ENCODE measurements around the gene ZDHHC18. TPM values are rescaled to one million over a fixed set of nuclear protein-coding genes. Genes with fewer than 3 reads are reported as not detected.
A peak's percentile ranks its signal among the peaks of the same experiment; 100 is the strongest.
"Not testable (repeated sequence)": the region's sequence is repeated elsewhere in the genome, so short reads cannot be mapped to it uniquely, and the experiment has no call there.

ZDHHC18 gene
- total RNA-seq, 1 experiment from 2014 or later: 18.4 TPM

DNA sequence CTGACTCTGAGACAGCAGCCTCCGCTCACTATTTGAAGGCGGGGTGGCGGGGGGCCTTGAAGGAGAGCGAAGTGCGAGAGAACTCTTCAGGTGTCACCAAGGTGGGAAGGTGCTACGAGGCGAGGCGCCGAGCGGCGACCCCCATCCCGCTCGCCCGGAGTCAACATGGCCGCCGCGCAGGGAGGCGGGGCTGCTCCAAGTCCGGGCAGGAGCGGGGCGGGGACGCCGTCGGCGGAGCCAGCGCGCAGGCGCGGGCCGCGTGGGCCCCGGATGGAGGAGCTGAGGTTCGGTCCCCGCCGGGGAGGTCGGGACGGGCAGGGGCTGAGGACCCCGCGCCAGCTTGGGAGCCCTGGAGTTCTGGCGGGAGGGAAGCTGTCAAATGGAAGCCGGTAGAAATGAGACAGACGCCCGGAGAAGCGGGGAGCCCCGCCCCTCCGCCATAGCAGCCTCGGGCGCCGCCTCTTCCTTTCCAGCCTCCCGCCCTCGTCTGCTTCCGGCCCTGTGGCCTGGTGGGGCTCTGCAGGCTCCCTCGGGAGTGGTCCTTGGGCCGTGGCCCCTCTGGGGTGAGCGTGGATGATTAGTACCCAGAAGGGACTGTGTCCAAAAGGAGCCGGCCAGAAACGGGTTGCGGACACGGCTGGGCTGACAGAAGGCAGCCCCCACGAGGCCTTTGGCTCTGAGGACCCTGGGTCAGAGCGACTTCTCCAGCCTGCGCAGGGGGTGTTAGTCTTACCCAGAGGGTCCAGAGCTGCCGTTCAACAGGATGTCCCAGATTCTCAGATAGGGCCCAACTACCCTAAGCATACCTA is 38.6 kb upstream of the ZDHHC18 start, which contains the start of gene PIGV:
PIGV (plus strand) TSS at position 245 of the 809 bp plus-strand sequence. CDS start 2,866 bp downstream, outside the sequence.
- H3K9me3 ChIP-seq (replicated peaks): no peaks in the 10 kb centered on the region
- peak within 1 kb of the TSS; percentile 58 for H3K4me3 ChIP-seq
- peaks cover 6% of the 10 kb centered on the region for H3K36me3 ChIP-seq
- no peaks in the 10 kb centered on the region for H3K27me3 ChIP-seq (replicated peaks)
- peaks cover 72% of the 10 kb centered on the region for H3K4me1 ChIP-seq (replicated peaks)
- peak; percentile 88 to 98 for DNase-seq (ENCODE audit: low read depth in 1 of 2, low spot score in 2 of 2)
- H3K27ac ChIP-seq: peak within 1 kb of the TSS; percentile 99

DNA sequence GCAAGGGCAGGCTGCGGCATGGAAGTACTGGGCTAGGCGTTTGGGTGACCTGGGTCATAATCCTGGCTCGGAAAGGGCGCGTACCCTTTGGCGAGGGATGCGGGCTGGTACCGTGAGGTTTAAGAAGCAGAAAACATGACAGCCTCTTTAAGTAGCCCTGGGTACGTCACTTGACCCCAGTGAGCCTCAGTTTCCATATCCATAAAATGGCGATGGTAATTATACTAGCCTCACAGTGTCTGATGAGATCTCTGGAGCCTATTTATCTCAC is 38.0 kb upstream of the ZDHHC18 start:
- H3K9me3 ChIP-seq (replicated peaks): no peaks in the 10 kb centered on the region
- H3K4me3 ChIP-seq: peak overlapping the region; percentile 58
- peaks cover 5% of the 10 kb centered on the region; the same call in 1 of the 2 replicates for H3K36me3 ChIP-seq
- H3K27me3 ChIP-seq (replicated peaks): no peaks in the 10 kb centered on the region
- peaks cover 67% of the 10 kb centered on the region for H3K4me1 ChIP-seq (replicated peaks)
- DNase-seq (ENCODE audit: low read depth in 1 of 2, low spot score in 2 of 2): no peak
- peak overlapping the region; percentile 99 for H3K27ac ChIP-seq

DNA sequence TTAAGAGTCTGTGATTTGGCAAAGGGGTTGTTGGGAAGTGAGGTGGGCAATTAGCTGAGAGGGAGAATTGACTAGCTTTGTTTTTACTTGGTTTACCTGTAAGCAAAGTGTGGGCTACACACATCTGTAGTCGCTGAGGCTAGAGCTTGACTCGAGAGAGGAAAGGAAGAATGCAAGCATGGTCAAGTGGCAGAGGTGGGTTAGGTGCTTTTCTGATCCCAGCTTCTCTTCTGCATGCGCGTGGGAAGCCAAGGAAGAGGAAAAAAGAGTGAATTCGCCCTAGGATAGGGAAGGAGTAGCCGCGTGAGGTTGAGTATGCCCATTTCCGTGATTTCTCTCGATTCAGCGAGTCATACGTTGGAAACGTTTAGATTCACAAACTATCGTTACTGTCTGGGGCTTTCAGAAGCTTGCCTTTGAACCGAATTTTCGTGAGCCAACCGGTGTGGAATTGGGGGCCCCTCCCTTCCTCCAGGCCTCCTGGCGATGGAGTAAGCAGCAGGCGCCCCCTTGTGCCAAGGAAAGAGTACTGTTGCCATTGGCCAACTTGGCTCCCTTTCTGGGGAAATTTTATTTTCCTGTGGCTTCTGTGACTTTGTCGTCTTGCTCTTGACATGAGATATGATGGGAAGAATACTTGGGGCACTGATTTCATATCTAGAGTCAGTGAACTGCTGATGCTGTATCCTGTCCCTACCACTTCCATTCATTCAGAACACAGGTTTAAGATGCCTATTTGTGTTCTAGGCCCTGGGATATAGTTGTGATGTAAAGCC is 37.5 kb upstream of the ZDHHC18 start:
- peak; percentile 89 to 92 for DNase-seq (ENCODE audit: low read depth in 1 of 2, low spot score in 2 of 2)
- H3K4me1 ChIP-seq (replicated peaks): peaks cover 61% of the 10 kb centered on the region

DNA sequence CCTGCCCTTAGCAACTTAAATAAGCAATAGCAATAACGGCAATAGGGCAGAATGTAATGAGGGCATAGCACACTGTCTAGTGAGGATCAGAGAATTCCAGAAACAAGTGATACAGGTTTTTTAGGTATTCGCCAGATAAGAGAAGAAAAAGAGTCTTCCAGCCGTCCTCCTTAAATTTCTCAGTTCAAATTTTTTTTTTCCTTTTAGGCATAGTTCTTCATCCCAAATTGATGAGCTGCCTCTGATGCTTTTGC is 36.9 kb upstream of the ZDHHC18 start:
- no peak for DNase-seq (ENCODE audit: low read depth in 1 of 2, low spot score in 2 of 2)
- Histone ChIP-seq H3K36me3 (peaks cover 9% of the 10 kb centered on the region), H3K9me3 (replicated peaks) (no peaks in the 10 kb centered on the region), H3K4me3 (no peak overlapping the region), H3K27ac (no peak overlapping the region), H3K4me1 (replicated peaks) (peaks cover 56% of the 10 kb centered on the region), H3K27me3 (replicated peaks) (no peaks in the 10 kb centered on the region)

More for the DNA sequence above, 37.5 kb upstream of the ZDHHC18 start:
- Histone ChIP-seq H3K27ac (peak overlapping the region; percentile 99), H3K27me3 (replicated peaks) (no peaks in the 10 kb centered on the region), H3K9me3 (replicated peaks) (no peaks in the 10 kb centered on the region), H3K4me3 (peak overlapping the region; percentile 58), H3K36me3 (peaks cover 4% of the 10 kb centered on the region; the same call in 1 of the 2 replicates)

DNA sequence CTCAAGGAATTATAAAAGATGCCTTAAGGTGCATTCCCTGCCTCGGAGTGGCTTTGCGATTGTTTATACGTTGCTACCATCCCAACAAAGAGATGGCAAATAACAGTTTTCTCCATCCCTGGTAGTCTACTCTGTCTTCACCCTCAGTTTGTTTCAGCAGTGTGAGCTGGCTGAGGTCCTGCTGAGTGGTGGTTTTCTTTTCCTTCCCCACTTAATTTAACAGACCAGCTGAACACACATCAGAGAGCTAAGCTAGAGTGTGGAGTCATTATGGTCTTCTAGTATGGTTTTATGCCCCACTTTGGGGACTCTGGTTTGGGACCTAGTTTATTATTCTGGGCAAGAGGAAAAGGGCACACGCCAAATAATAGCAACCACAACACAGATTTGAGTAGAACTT is 36.6 kb upstream of the ZDHHC18 start:
- Histone ChIP-seq H3K4me3 (no peak overlapping the region), H3K27me3 (replicated peaks) (no peaks in the 10 kb centered on the region), H3K27ac (no peak overlapping the region), H3K36me3 (peaks cover 13% of the 10 kb centered on the region), H3K9me3 (replicated peaks) (no peaks in the 10 kb centered on the region), H3K4me1 (replicated peaks) (peaks cover 52% of the 10 kb centered on the region)
- no peak for DNase-seq (ENCODE audit: low read depth in 1 of 2, low spot score in 2 of 2)

DNA sequence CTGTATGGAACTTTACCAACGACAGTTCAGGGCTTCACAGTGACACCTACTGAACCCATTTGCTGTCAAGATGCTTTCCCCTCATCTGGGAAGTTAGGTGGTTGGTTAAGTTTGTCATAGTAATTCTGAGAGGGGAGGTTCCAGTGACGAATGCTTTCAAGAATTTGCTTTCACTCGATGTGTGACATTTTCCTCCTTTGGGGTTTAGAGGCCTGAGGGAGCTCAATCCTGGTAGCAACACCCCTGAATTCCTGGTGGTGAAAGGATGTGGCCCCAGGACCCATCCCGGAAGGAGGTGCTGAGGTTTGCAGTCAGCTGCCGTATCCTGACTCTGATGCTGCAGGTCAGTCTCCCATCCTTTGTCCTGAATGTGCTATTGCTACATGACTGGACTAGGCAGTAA is 35.9 kb upstream of the ZDHHC18 start:
- Histone ChIP-seq H3K36me3 (peaks cover 16% of the 10 kb centered on the region), H3K27ac (no peak overlapping the region), H3K4me3 (no peak overlapping the region), H3K4me1 (replicated peaks) (peaks cover 46% of the 10 kb centered on the region), H3K27me3 (replicated peaks) (no peaks in the 10 kb centered on the region), H3K9me3 (replicated peaks) (no peaks in the 10 kb centered on the region)
- DNase-seq (ENCODE audit: low read depth in 1 of 2, low spot score in 2 of 2): peak in 1 of 2 experiments; percentile 20

DNA sequence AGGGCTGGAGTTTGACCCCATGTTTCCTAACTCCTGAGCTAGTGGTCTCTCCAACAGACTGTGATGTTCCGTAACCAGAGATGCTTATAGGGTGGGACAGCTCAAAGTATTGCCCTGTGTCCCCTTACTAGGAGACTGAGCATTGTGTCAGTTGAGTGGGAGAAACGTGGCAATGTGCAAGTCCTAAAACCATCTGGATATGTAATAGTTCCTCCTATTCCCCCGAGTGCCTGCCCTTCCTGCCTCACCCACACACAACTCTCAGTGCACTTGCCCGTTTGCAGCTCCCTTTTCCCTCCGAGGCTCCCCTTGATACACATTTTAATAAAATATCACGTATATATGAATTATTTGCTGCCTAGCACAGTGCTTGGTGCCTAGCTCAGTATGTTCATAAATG is 35.3 kb upstream of the ZDHHC18 start:
- no peaks in the 10 kb centered on the region for H3K27me3 ChIP-seq (replicated peaks)
- DNase-seq (ENCODE audit: low read depth in 1 of 2, low spot score in 2 of 2): no peak
- H3K4me1 ChIP-seq (replicated peaks): peaks cover 40% of the 10 kb centered on the region
- H3K27ac ChIP-seq: no peak overlapping the region
- peaks cover 16% of the 10 kb centered on the region for H3K36me3 ChIP-seq
- H3K9me3 ChIP-seq (replicated peaks): no peaks in the 10 kb centered on the region
- H3K4me3 ChIP-seq: no peak overlapping the region

DNA sequence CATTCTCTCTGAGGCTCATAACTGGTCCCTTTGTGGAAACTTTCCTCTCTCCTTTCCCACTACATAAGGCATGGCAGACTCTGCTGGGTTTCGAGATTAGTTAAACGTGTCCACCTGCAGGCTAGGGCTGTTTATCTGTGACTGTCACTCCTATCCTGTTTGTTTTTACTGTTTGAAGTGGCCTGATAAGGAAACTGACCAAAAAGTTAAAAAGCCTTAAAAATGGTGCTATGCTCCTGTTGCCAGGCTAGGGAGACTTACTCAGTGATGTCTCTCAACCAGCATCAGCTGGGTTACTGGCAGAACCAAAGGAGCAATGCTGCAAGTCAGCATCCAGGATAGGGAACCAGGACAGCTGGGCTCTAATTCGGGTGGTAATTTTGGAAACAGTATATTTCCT is 34.9 kb upstream of the ZDHHC18 start:
- Histone ChIP-seq H3K36me3 (peaks cover 16% of the 10 kb centered on the region), H3K9me3 (replicated peaks) (no peaks in the 10 kb centered on the region), H3K27ac (no peak overlapping the region)

DNA sequence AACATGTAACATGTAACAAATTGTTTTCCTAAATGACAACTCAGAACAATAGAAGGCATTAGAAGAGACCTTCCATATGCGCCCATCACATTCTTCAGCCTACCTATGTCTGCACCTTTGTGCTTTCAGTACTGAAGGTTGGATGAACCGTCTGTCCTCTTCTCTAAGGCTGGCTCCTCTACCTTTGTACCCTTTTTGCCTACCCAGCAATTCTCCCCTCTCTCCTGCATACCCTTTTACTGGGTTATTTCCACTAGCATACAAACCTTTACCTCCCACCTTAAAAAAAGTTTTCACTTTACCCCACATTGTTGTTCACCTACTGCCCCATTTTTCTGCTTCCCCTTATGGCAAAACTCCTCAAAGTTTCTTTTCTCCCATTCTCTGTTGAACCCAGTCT is 33.6 kb upstream of the ZDHHC18 start:
- Histone ChIP-seq H3K27me3 (replicated peaks) (no peaks in the 10 kb centered on the region), H3K27ac (no peak overlapping the region), H3K9me3 (replicated peaks) (no peaks in the 10 kb centered on the region), H3K36me3 (peaks cover 16% of the 10 kb centered on the region), H3K4me1 (replicated peaks) (peaks cover 24% of the 10 kb centered on the region), H3K4me3 (no peak overlapping the region)
- DNase-seq (ENCODE audit: low read depth in 1 of 2, low spot score in 2 of 2): no peak

More for the DNA sequence above, 34.9 kb upstream of the ZDHHC18 start:
- H3K4me1 ChIP-seq (replicated peaks): peaks cover 35% of the 10 kb centered on the region
- H3K4me3 ChIP-seq: no peak overlapping the region
- no peaks in the 10 kb centered on the region for H3K27me3 ChIP-seq (replicated peaks)
- DNase-seq (ENCODE audit: low read depth in 1 of 2, low spot score in 2 of 2): no peak

DNA sequence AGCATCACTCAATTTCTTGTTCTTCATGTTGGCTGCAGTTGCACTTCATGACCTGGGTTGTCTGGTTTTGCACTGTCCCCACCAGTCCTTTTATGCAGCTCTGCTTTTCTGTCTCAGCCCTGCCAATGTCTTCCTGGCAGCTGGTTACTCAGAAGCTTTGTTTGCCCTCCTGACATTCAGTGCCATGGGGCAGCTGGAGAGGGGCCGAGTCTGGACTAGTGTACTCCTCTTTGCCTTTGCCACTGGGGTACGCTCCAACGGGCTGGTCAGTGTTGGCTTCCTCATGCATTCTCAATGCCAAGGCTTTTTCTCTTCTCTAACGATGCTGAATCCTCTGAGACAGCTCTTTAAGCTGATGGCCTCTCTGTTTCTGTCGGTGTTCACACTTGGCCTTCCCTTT is 32.1 kb upstream of the ZDHHC18 start:
- H3K9me3 ChIP-seq (replicated peaks): no peaks in the 10 kb centered on the region
- peaks cover 16% of the 10 kb centered on the region for H3K36me3 ChIP-seq
- no peak overlapping the region for H3K27ac ChIP-seq
- peaks cover 16% of the 10 kb centered on the region for H3K4me1 ChIP-seq (replicated peaks)
- H3K27me3 ChIP-seq (replicated peaks): no peaks in the 10 kb centered on the region
- DNase-seq (ENCODE audit: low read depth in 1 of 2, low spot score in 2 of 2): no peak
- H3K4me3 ChIP-seq: no peak overlapping the region

DNA sequence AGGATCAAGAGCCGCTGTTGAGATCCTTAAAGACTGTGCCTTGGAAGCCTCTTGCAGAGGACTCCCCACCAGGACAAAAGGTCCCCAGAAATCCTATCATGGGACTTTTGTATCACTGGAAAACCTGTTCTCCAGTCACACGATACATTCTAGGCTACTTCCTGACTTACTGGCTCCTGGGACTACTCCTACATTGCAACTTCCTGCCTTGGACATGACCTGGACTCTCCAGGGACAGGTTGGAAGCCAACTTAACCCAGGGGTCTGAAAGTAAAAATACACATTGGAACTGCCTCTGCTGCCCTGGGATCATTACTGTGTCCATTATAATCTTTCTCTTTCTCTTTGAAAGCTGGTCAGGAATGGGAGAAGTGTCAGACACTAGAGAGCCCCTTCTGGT is 28.9 kb upstream of the ZDHHC18 start:
- Histone ChIP-seq H3K27ac (no peak overlapping the region), H3K4me1 (replicated peaks) (peaks cover 27% of the 10 kb centered on the region), H3K36me3 (peaks cover 16% of the 10 kb centered on the region), H3K27me3 (replicated peaks) (no peaks in the 10 kb centered on the region), H3K4me3 (no peak overlapping the region), H3K9me3 (replicated peaks) (no peaks in the 10 kb centered on the region)
- no peak for DNase-seq (ENCODE audit: low read depth in 1 of 2, low spot score in 2 of 2)

DNA sequence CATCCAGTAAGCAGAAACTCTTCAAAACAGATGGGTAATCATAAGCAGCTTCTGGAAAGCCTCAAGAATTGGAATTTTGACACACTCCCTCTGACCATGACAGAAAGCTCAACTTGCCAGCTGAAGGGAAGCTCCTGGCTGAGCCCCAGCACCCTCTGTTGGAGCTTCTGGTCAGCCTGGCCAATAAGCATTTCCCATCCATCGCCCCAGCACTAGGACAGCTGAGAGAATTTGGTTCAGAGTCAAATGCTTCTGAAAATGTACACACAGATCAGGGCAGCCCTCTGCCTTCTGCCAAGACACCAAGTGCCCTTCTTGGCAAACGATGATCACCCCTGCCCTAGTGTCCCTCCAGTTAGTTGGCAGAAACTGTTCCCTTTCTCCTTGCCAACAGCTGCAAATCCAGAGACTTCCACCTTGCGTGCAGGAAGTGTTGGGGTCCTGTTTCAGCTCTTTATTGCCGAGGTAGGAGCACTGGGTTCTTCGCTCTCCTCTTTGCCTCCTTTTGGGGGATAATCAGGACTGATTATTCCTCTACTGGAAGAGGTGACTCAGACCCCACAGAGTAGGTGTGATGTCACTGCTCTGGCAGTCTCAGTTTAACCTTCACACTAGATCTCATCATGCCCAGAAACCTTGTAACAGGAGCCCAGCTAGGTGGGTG is 26.9 kb upstream of the ZDHHC18 start:
- no peaks in the 10 kb centered on the region for H3K9me3 ChIP-seq (replicated peaks)
- H3K27me3 ChIP-seq (replicated peaks): no peaks in the 10 kb centered on the region
- peak overlapping the region; percentile 54 for H3K27ac ChIP-seq
- H3K4me3 ChIP-seq: no peak overlapping the region
- peak; percentile 59 to 80 for DNase-seq (ENCODE audit: low read depth in 1 of 2, low spot score in 2 of 2)
- H3K4me1 ChIP-seq (replicated peaks): peaks cover 27% of the 10 kb centered on the region
- H3K36me3 ChIP-seq: peaks cover 6% of the 10 kb centered on the region

DNA sequence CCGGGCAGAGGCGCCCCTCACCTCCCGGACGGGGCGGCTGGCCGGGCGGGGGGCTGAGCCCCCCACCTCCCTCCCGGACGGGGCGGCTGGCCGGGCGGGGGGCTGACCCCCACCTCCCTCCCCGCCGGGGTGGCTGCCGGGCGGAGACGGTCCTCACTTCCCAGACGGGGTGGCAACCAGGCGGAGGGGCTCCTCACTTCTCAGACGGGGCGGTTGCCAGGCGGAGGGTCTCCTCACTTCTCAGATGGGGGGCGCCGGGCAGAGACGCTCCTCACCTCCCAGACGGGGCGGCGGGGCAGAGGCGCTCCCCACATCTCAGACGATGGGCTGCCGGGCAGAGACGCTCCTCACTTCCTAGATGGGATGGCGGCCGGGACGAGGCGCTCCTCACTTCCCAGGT is 22.6 kb upstream of the ZDHHC18 start:
- H3K4me3 ChIP-seq; H3K9me3 ChIP-seq (replicated peaks); DNase-seq (ENCODE audit: low read depth in 1 of 2, low spot score in 2 of 2); H3K27ac ChIP-seq; H3K36me3 ChIP-seq; H3K27me3 ChIP-seq (replicated peaks): not testable (repeated sequence)
- peaks cover 36% of the 10 kb centered on the region for H3K4me1 ChIP-seq (replicated peaks)

DNA sequence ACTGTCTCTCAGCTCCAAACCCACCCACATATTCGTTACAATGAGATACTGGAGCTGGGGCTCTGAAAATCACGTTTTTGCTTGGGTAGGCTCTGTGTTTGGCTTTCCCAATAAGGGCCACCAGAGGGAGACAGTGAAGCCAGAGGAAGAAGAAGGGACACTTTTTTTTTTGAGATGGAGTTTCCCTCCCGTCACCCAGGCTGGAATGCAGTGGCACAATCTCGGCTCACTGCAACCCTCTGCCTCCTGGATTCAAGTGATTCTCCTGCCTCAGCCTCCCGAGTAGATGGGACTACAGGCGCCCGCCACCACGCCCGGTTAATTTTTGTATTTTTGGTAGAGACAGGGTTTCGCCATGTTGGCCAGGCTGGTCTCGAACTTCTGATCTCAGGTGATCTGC is 16.4 kb upstream of the ZDHHC18 start:
- not testable (repeated sequence) for H3K27ac ChIP-seq; H3K36me3 ChIP-seq; H3K9me3 ChIP-seq (replicated peaks); H3K4me3 ChIP-seq; H3K27me3 ChIP-seq (replicated peaks)
- H3K4me1 ChIP-seq (replicated peaks): peaks cover 10% of the 10 kb centered on the region
- DNase-seq (ENCODE audit: low read depth in 1 of 2, low spot score in 2 of 2): peak; percentile 57 to 75

Measured in SJSA1 (cell line).